Measurements from ENCODE around the gene SERPINB6. TPM values are rescaled to one million over a fixed set of nuclear protein-coding genes. Genes with fewer than 3 reads are reported as not detected.

The SERPINB6 gene
- total and polyA plus RNA-seq, 9 of the 15 experiments (the other 6 are each of a cell fraction or from before 2014, with no cell fraction given), result 86.6 to 211 (median 143) TPM

DNA sequence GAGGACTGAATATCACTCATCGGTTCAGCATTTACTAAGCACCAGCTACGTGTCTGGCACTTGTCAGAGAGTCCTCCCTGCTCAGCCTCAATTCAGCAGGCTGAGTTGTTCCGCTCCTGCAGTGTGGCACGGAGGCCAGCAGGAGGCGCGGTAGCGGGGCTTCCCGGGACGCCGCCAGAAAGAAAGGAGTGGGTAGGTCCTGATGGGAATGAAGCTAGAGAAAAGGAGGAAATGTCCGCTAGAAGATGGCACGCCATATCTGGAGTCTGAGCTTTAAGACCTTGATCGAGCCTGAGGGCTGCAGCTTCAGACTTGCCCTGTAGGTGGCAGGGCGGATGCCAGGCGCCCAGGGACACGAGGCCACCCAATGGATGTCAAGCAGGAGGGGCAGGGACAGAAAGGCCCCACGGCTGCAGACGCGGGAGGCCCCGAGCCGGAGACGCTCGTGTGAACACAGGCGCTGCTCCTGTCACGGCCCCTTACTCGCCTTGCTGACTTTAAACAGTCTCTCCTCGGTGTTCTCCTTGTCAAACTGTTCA lies 18.7 kb downstream of the SERPINB6 start (continued):
- no peak for TF ChIP-seq IRF9 (tag; IDR thresholded peaks at IDR 0.05)
- TF ChIP-seq DMBX1 (CRISPR knock-in tag; IDR thresholded peaks at IDR 0.05; ENCODE audit: borderline replicate concordance), result no peak
- TF ChIP-seq ZNF212 (CRISPR knock-in tag; IDR thresholded peaks at IDR 0.05), result no peak
- no peak for TF ChIP-seq RBM25 (IDR thresholded peaks at IDR 0.05; ENCODE audit: low read depth, low read length, severe bottlenecking)
- peak; percentile 47; the same call in 1 of the 2 replicates for TF ChIP-seq EHMT2 (IDR thresholded peaks at IDR 0.05)
- TF ChIP-seq FOXP4 (CRISPR knock-in tag; IDR thresholded peaks at IDR 0.05; ENCODE audit: borderline replicate concordance), result peak; percentile 16; the same call in 1 of the 2 replicates
- no peak for TF ChIP-seq PHB (CRISPR knock-in tag; IDR thresholded peaks at IDR 0.05)
- no peak for TF ChIP-seq MAFG (tag; conservative IDR thresholded peaks at IDR 0.05)
- TF ChIP-seq ZSCAN32 (CRISPR knock-in tag; IDR thresholded peaks at IDR 0.05), result no peak
- no peak for TF ChIP-seq FUS (optimal IDR thresholded peaks at IDR 0.05; ENCODE audit: low read depth, low read length)
- no peak for TF ChIP-seq FOXM1 (IDR thresholded peaks at IDR 0.05; ENCODE audit: low read depth)
- no peak for TF ChIP-seq FOXM1 (CRISPR knock-in tag; IDR thresholded peaks at IDR 0.05; ENCODE audit: low read depth)
- TF ChIP-seq ZNF146 (CRISPR knock-in tag; IDR thresholded peaks at IDR 0.05; ENCODE audit: unreplicated experiment), result no peak
- TF ChIP-seq NCOA4 (IDR thresholded peaks at IDR 0.05; ENCODE audit: partially characterized antibody), result no peak
- TF ChIP-seq, protein P1, sequence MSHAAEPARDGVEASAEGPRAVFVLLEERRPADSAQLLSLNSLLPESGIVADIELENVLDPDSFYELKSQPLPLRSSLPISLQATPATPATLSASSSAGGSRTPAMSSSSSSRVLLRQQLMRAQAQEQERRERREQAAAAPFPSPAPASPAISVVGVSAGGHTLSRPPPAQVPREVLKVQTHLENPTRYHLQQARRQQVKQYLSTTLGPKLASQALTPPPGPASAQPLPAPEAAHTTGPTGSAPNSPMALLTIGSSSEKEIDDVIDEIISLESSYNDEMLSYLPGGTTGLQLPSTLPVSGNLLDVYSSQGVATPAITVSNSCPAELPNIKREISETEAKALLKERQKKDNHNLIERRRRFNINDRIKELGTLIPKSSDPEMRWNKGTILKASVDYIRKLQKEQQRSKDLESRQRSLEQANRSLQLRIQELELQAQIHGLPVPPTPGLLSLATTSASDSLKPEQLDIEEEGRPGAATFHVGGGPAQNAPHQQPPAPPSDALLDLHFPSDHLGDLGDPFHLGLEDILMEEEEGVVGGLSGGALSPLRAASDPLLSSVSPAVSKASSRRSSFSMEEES (CRISPR knock-in tag; IDR thresholded peaks at IDR 0.05), result no peak
- no peak for TF ChIP-seq CBX8 (IDR thresholded peaks at IDR 0.05; ENCODE audit: borderline replicate concordance, extremely low read depth, low read depth, low read length, poor library complexity, severe bottlenecking)

All from K562 (cell line).